Neural crest cell (in vitro differentiated cells): ENCODE data around the gene VASH2. TPM values are rescaled to one million over a fixed set of nuclear protein-coding genes. Genes with fewer than 3 reads are reported as not detected.
"Not testable (repeated sequence)": the region's sequence is repeated elsewhere in the genome, so short reads cannot be mapped to it uniquely, and the experiment has no call there.

Experiments used
- DNase-seq: peaks from one replicate; pipeline ENCODE4 v3.0.0; 2021; ENCODE audit warnings: low read depth, mixed read lengths, low spot score
- H3K27ac Mint-ChIP-seq: one replicate; pipeline ENCODE4 v1.8.0; 2021; ENCODE audit warnings: mild to moderate bottlenecking, mixed read lengths; ENCODE audit not compliant: unreplicated experiment
- H3K27me3 Mint-ChIP-seq: 2 replicates; pipeline ENCODE4 v1.8.0; 2021; ENCODE audit warnings: low read depth, mild to moderate bottlenecking, mixed read lengths
- H3K36me3 Mint-ChIP-seq: 2 replicates; pipeline ENCODE4 v1.8.0; 2021; ENCODE audit warnings: low read depth, mild to moderate bottlenecking, mixed read lengths
- H3K4me1 Mint-ChIP-seq: 2 replicates; pipeline ENCODE4 v1.8.0; 2021; ENCODE audit warnings: mixed read lengths
- H3K4me3 Mint-ChIP-seq: one replicate; pipeline ENCODE4 v1.8.0; 2021; ENCODE audit warnings: mild to moderate bottlenecking, mixed read lengths
- H3K9me3 Mint-ChIP-seq: 2 replicates; pipeline ENCODE4 v1.8.0; 2021; ENCODE audit warnings: mixed read lengths
- total RNA-seq: library from RNA; stranded (reverse); gene quantifications from 2 replicates; pipeline ENCODE4 v1.2.1, GENCODE V29; 2021
- TF ChIP-seq, protein P1 (sequence below): fragments of 200-600 bp; sonication (generic); conservative IDR thresholded peaks from 2 replicates; pipeline ENCODE4 v1.5.0; 2021; ENCODE audit warnings: antibody characterized with exemption, mild to moderate bottlenecking

Gene VASH2
- total RNA-seq, 1 donor from 2014 or later, result 8.7 TPM

DNA sequence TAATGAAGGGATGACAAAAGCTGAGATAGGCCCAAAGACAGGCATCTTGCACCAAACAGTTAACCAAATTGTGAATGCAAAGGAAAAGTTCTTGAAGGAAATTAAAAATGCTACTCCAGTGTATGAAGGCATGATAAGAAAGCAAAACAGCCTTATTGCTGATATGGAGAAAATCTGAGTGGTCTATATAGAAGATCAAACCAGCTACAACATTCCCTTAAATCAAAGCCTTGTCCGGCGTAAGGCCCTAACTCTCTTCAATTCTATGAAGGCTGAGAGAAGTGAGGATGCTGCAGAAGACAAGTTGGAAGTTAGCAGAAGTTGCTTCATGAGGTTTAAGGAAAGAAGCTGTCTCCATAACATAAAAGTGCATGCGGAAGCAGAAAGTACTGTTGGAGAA is 69.7 kb downstream of the VASH2 start:
- peaks cover 6% of the 10 kb centered on the region for H3K4me1 Mint-ChIP-seq
- DNase-seq, result no peak
- no peak overlapping the region for H3K4me3 Mint-ChIP-seq
- peaks cover 2% of the 10 kb centered on the region for H3K27me3 Mint-ChIP-seq
- no peak overlapping the region for H3K27ac Mint-ChIP-seq
- peaks cover 4% of the 10 kb centered on the region for H3K36me3 Mint-ChIP-seq
- no peaks in the 10 kb centered on the region for H3K9me3 Mint-ChIP-seq
- TF ChIP-seq, protein P1, sequence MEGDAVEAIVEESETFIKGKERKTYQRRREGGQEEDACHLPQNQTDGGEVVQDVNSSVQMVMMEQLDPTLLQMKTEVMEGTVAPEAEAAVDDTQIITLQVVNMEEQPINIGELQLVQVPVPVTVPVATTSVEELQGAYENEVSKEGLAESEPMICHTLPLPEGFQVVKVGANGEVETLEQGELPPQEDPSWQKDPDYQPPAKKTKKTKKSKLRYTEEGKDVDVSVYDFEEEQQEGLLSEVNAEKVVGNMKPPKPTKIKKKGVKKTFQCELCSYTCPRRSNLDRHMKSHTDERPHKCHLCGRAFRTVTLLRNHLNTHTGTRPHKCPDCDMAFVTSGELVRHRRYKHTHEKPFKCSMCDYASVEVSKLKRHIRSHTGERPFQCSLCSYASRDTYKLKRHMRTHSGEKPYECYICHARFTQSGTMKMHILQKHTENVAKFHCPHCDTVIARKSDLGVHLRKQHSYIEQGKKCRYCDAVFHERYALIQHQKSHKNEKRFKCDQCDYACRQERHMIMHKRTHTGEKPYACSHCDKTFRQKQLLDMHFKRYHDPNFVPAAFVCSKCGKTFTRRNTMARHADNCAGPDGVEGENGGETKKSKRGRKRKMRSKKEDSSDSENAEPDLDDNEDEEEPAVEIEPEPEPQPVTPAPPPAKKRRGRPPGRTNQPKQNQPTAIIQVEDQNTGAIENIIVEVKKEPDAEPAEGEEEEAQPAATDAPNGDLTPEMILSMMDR, result no peak

DNA sequence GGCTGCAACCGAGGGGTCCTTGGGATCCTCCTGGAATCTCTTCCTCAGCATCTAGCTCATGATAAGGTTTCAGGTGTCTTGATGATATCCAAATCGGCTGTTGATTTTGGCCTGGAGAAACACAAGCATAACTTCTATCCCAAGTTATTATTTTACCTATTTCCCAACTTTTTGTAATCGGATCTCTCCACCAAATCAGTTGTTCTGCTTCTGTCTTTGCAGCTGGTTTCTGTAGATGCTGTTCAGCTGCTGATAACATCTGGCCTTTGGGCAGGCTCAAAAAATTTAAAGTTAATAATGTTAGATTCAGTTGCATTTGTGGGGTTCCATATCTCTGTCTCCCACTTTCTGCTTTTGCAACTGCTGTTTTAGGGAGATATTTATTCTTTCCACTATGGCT is 76.7 kb downstream of the VASH2 start:
- H3K4me3 Mint-ChIP-seq, H3K9me3 Mint-ChIP-seq, H3K4me1 Mint-ChIP-seq, H3K27ac Mint-ChIP-seq, DNase-seq, H3K36me3 Mint-ChIP-seq: not testable (repeated sequence)
- peaks cover 35% of the 10 kb centered on the region for H3K27me3 Mint-ChIP-seq

DNA sequence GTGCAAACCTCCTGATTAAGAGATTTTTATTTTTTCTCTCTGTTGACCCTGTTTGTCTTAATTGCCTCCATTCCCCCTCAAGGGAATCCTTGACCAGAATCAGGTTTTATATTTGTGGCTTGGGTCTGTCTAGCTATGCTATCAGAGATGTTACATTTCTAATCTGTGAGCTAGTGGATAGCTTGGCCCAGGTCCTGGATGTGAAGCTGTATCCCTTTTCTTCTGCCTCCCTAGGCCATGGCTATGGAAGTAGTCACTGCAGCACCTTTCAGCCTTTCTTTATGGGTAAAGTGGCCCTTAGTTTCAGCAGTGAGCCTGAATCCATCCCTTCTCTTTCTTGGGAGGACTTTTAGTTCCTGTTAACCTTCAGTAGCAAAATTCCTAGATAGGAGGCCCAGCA is 82.3 kb downstream of the VASH2 start:
- TF ChIP-seq, protein P1, result no peak
- peaks cover 30% of the 10 kb centered on the region for H3K27me3 Mint-ChIP-seq
- H3K9me3 Mint-ChIP-seq, result peaks cover 3% of the 10 kb centered on the region
- no peaks in the 10 kb centered on the region for H3K36me3 Mint-ChIP-seq
- no peak for DNase-seq
- H3K4me1 Mint-ChIP-seq, result no peaks in the 10 kb centered on the region
- no peak overlapping the region for H3K4me3 Mint-ChIP-seq
- no peak overlapping the region for H3K27ac Mint-ChIP-seq

DNA sequence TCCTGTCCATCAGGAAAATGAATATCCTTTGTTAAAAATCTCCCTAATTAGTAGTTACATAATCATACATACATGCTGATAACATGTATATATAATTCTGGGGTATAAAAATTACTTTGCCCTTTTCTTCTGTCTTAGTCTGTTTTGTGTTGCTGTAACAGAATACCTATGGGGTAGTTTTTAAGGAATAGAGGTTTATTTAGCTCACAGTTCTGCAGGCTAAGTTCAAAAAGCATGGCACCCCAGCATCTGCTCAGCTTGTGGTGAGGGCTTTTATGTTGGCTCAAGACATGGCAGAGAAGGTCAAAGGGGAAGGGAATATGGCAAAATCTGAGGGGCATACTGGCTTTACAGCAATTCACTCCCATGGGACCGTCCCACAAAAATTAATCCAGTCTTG is 84.4 kb downstream of the VASH2 start:
- no peaks in the 10 kb centered on the region for H3K4me1 Mint-ChIP-seq
- H3K27me3 Mint-ChIP-seq, result peaks cover 17% of the 10 kb centered on the region
- H3K27ac Mint-ChIP-seq, result no peak overlapping the region
- TF ChIP-seq, protein P1, result no peak
- no peaks in the 10 kb centered on the region for H3K36me3 Mint-ChIP-seq
- H3K9me3 Mint-ChIP-seq, result peaks cover 5% of the 10 kb centered on the region
- H3K4me3 Mint-ChIP-seq, result no peak overlapping the region
- DNase-seq, result no peak

DNA sequence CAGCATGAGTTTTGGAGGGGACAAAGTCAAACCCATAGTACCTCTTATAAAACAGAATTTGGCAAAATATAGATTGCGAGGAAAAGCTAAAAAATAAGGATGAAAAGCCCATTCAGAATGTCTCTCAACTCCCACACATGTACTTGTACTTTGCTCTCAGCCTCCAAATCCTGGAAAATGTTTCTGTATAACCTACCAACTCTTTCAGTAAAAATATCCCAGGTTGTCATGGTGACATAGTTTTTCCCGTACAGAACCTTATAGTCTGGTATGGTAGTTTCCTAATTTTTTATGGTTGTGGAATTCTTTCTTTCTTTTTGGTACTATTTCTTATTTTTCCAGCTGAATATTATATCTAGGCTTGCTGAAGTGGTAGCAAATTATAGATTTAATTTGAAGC is 85.2 kb downstream of the VASH2 start:
- Mint-ChIP-seq H3K27me3 (peaks cover 15% of the 10 kb centered on the region), H3K27ac (no peak overlapping the region), H3K36me3 (no peaks in the 10 kb centered on the region), H3K4me3 (no peak overlapping the region), H3K9me3 (peaks cover 5% of the 10 kb centered on the region), H3K4me1 (no peaks in the 10 kb centered on the region)
- DNase-seq, result no peak
- TF ChIP-seq, protein P1, result no peak

Other genes with a start within 250 kb of the VASH2 start
- 63.0 and 64.7 TPM in 2 replicates for gene NSL1, start 158.8 kb upstream of the VASH2 start, total RNA-seq
- gene TATDN3, start 158.6 kb upstream of the VASH2 start, total RNA-seq, result 14.2 and 15.1 TPM in 2 replicates
- gene SPATA45, start 102.9 kb upstream of the VASH2 start, total RNA-seq, result 0.68 and 1.3 TPM in 2 replicates
- gene FLVCR1, start 92.3 kb upstream of the VASH2 start, total RNA-seq, result 31.4 and 33.0 TPM in 2 replicates
- 49.0 and 53.6 TPM in 2 replicates for gene ANGEL2, start 65.3 kb downstream of the VASH2 start, total RNA-seq
- 16.7 and 19.2 TPM in 2 replicates for gene RPS6KC1, start 100.7 kb downstream of the VASH2 start, total RNA-seq